GM04504 (cell line): ENCODE measurements around the gene MAST3.

Source experiments
- DNase-seq: peaks from one replicate; pipeline ENCODE4 v3.0.0-alpha.2; 2012; ENCODE audit warnings: low read depth

Gene MAST3

GRCh38 chr19:18160971-18161635 lies 63.5 kb downstream of the MAST3 start:
- DNase-seq, result no peak

GRCh38 chr19:18161636-18162002 lies 64.0 kb downstream of the MAST3 start:
- no peak for DNase-seq

GRCh38 chr19:18164072-18164471 lies 66.5 kb downstream of the MAST3 start:
- DNase-seq, result no peak

- DNase-seq, result no peak
These were observed 68.4 kb downstream of the MAST3 start for GRCh38 chr19:18165794-18166544.

GRCh38 chr19:18167011-18167410 lies 69.4 kb downstream of the MAST3 start:
- DNase-seq, result no peak

GRCh38 chr19:18167975-18168645 lies 70.5 kb downstream of the MAST3 start:
- DNase-seq, result no peak

GRCh38 chr19:18168673-18169381 lies 71.2 kb downstream of the MAST3 start:
- DNase-seq, result no peak

GRCh38 chr19:18170714-18171255 lies 73.2 kb downstream of the MAST3 start:
- DNase-seq, result no peak

GRCh38 chr19:18171605-18172327 lies 74.2 kb downstream of the MAST3 start:
- DNase-seq, result no peak

GRCh38 chr19:18172331-18173053 lies 74.9 kb downstream of the MAST3 start:
- no peak for DNase-seq

- DNase-seq, result no peak
These were observed 75.5 kb downstream of the MAST3 start for GRCh38 chr19:18173054-18173571.

- DNase-seq, result no peak
These were observed 76.2 kb downstream of the MAST3 start, which contains the start of gene IFI30 for GRCh38 chr19:18173572-18174288. Gene IFI30, plus strand, starts transcription at chr19:18173813. Its CDS starts 29 bp downstream, at chr19:18173842.

- DNase-seq, result no peak
These were observed 77.4 kb downstream of the MAST3 start for GRCh38 chr19:18174983-18175382.

GRCh38 chr19:18176367-18177310 lies 79.1 kb downstream of the MAST3 start:
- no peak for DNase-seq

- DNase-seq, result no peak
These were observed 82.4 kb downstream of the MAST3 start for GRCh38 chr19:18179957-18180356.

GRCh38 chr19:18183529-18183928 lies 86.0 kb downstream of the MAST3 start:
- DNase-seq, result no peak

- no peak for DNase-seq
These were observed 88.0 kb downstream of the MAST3 start for GRCh38 chr19:18185538-18185937.

GRCh38 chr19:18190278-18190677 lies 92.7 kb downstream of the MAST3 start:
- no peak for DNase-seq

- DNase-seq, result no peak
These were observed 94.1 kb downstream of the MAST3 start for GRCh38 chr19:18191640-18192062.
